ENCODE results near the gene KLHL29.

KLHL29 gene

GRCh38 chr2:23680951-23681350 is 296.0 kb downstream of the KLHL29 start:
- Histone ChIP-seq H3K4me1 (peaks cover 23 to 46% (median 37%) of the 10 kb centered on the region in 10 experiments), H3K36me3 (no peaks in the 10 kb centered on the region; a peak in 1 of 22 replicates), H4K20me1 (peaks cover 0 to 16% (median 0%) of the 10 kb centered on the region in 11 experiments; a peak in 7 of 22 replicates), H3K4me3 (no peak overlapping the region), H3K9ac (no peak overlapping the region), H3K27ac (no peak overlapping the region), H3K27me3 (peaks cover 0 to 7% (median 0%) of the 10 kb centered on the region in 11 experiments; a peak in 2 of 22 replicates), H3K9me3 (replicated peaks in 1 of 11) (peaks cover 0 to 23% (median 7%) of the 10 kb centered on the region in 11 experiments; a peak in 11 of 22 replicates), H3K4me2 (no peak overlapping the region)
- no peak for TF ChIP-seq Cebpa-rat (IDR thresholded peaks at IDR 0.05)

DNA sequence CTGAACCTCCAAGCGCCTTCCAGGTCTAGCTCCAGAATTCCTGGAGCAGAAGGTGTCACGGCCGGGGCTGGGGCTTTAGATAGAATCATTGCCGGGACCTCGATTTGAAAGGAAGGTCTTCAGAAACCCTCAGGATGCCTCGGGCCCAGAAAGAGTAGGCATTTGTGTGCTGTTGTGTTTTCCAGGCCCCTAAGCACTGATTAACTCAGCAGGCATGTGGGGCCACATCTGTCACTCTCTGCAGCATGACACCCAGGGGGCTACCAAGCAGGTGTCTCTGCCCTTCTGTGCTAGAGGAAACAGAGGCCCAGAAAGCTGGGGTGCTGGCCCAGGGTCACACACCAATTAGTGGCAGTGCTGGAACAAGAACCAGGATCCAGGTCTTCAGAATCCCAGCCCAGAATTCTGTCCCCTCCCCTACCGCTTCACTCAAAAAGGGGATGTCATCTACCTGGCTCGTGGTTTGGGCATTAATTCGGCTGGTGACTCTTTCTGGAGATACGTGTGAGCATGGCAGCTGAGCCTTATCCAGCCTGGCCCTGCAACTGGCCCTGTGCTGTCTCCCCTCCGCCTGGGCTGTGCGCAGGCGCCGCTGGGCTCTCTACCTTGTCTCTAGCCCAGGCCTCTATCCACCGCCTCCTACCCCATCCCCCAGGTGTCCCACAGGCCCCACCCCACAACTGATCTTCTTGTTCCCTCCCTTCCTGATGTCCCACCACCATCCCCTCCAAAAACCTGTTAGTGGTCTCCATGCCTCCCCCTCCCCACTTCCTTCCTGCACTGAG is 296.6 kb downstream of the KLHL29 start:
- Histone ChIP-seq H3K27me3 (peaks cover 0 to 7% (median 0%) of the 10 kb centered on the region in 11 experiments; a peak in 2 of 22 replicates), H3K27ac (no peak overlapping the region), H3K9me3 (replicated peaks in 1 of 11) (peaks cover 0 to 23% (median 7%) of the 10 kb centered on the region in 11 experiments; a peak in 11 of 22 replicates), H3K4me3 (no peak overlapping the region), H3K9ac (no peak overlapping the region), H3K36me3 (no peaks in the 10 kb centered on the region; a peak in 1 of 22 replicates), H3K4me1 (peaks cover 23 to 48% (median 39%) of the 10 kb centered on the region in 10 experiments), H4K20me1 (peaks cover 0 to 16% (median 0%) of the 10 kb centered on the region in 11 experiments; a peak in 7 of 22 replicates), H3K4me2 (peak overlapping the region in 8 of 11 experiments; percentile 28 to 81 (median 52); a peak in 11 of 22 replicates)
- TF ChIP-seq Cebpa-rat (IDR thresholded peaks at IDR 0.05) = no peak

DNA sequence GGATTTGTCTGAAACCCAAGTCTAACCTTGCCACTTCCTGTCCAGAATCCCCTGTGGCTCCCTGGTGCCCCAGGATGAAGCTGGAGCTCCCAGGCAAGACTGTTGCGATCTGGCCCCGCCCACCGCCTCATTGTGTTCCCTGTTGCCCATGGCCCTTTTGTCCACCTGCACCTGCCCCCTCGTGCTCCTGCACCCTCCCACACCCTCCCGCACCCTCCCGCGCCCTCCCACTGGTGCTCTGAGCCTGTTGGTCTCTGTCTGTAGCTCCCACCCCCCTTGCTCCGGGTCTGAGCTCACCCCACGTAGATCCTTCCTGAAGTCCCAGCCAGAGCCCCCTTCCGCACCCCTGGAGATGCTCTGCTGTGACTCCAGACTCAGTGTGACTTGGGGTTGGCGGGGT is 297.5 kb downstream of the KLHL29 start:
- Histone ChIP-seq H3K27ac (no peak overlapping the region), H3K4me1 (peaks cover 23 to 56% (median 44%) of the 10 kb centered on the region in 10 experiments), H4K20me1 (peaks cover 0 to 16% (median 0%) of the 10 kb centered on the region in 11 experiments; a peak in 7 of 22 replicates), H3K4me2 (peak overlapping the region in 8 of 11 experiments; percentile 64 to 89 (median 80); a peak in 12 of 22 replicates), H3K27me3 (peaks cover 0 to 7% (median 0%) of the 10 kb centered on the region in 11 experiments; a peak in 2 of 22 replicates), H3K9me3 (replicated peaks in 1 of 11) (peaks cover 0 to 23% (median 7%) of the 10 kb centered on the region in 11 experiments; a peak in 11 of 22 replicates), H3K4me3 (no peak overlapping the region), H3K9ac (no peak overlapping the region), H3K36me3 (no peaks in the 10 kb centered on the region; a peak in 1 of 22 replicates)
- no peak for TF ChIP-seq Cebpa-rat (IDR thresholded peaks at IDR 0.05)

DNA sequence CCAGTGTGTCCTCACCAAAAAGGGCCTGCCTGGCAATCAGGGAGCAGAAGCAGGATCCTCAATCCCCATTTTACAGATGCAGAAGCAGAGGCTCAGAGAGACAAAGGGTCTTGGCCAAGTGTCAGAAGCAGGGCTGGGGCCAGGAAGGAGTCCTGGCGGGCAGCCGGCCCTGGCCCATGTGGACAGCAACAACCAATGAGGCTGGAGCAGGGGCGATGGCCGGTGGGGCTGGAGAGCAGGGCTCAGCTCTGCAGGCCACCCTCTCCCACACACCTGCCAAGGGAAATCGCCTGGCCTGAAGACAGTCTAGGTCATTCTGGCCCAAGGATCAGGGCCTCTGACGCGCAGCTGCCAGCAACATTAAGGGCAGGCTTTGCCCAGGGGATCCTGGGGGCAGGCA is 298.0 kb downstream of the KLHL29 start:
- H3K9me3 ChIP-seq (replicated peaks in 1 of 11) = peaks cover 0 to 19% (median 6%) of the 10 kb centered on the region in 11 experiments; a peak in 11 of 22 replicates
- H3K4me3 ChIP-seq = no peak overlapping the region
- no peak overlapping the region for H3K9ac ChIP-seq
- H3K4me2 ChIP-seq = peak overlapping the region in 10 of 11 experiments; percentile 64 to 89 (median 80); a peak in 19 of 22 replicates
- no peak for TF ChIP-seq Cebpa-rat (IDR thresholded peaks at IDR 0.05)
- peaks cover 0 to 7% (median 0%) of the 10 kb centered on the region in 11 experiments; a peak in 2 of 22 replicates for H3K27me3 ChIP-seq
- H4K20me1 ChIP-seq = peaks cover 0 to 16% (median 0%) of the 10 kb centered on the region in 11 experiments; a peak in 8 of 22 replicates
- H3K4me1 ChIP-seq = peaks cover 23 to 57% (median 45%) of the 10 kb centered on the region in 10 experiments
- H3K36me3 ChIP-seq = no peaks in the 10 kb centered on the region; a peak in 1 of 22 replicates
- no peak overlapping the region; a peak in 1 of 22 replicates for H3K27ac ChIP-seq

DNA sequence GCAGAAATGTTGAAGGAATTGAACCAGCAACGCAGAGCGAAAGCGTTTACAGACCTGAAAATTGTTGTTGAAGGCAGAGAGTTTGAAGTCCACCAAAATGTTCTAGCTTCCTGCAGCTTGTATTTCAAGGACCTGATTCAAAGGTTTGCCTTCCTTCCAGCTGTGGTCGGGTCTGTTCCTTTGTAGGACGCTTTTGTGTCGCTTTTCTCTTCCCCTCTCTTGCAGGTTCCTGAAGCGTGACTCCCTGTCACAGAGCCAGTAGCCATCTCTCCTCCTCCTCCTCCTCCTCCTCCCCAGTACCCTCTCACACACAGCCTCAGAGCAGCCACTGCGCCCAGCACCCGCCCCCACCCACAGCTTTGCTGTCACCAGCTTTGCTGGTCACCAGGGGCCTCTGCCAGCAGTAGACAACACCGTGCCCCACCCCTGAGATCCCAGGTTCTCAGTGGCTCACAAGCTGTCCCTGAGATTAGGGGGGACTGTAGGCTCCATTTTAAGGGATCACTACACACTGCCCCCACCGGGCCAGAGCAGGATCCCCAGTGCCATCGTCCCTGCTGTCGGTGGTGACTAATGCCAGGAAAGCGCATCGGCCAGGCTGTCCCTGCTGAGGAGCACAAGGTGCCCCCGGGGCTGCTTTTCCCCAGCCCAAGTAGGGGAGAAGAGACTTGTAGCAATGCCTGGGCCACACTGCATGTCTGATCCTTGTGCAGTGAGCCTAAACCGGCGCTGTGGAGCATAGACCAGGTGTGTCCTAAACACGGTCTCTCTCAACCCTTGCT is 299.6 kb downstream of the KLHL29 start:
- Histone ChIP-seq H3K9ac (peak overlapping the region in 5 of 11 experiments; percentile 17 to 33 (median 19); a peak in 3 of 22 replicates), H3K4me3 (peak overlapping the region in 1 of 10 experiments; percentile 22; a peak in 1 of 20 replicates), H3K4me1 (peaks cover 23 to 68% (median 56%) of the 10 kb centered on the region in 10 experiments), H3K36me3 (no peaks in the 10 kb centered on the region), H3K4me2 (peak overlapping the region; percentile 64 to 89 (median 80)), H3K27me3 (peaks cover 0 to 7% (median 0%) of the 10 kb centered on the region in 11 experiments; a peak in 2 of 22 replicates), H3K27ac (peak overlapping the region in 2 of 11 experiments; percentile 12 to 30; a peak in 2 of 22 replicates), H4K20me1 (peaks cover 0 to 26% (median 0%) of the 10 kb centered on the region in 11 experiments; a peak in 8 of 22 replicates), H3K9me3 (replicated peaks in 1 of 11) (peaks cover 0 to 4% (median 0%) of the 10 kb centered on the region in 11 experiments; a peak in 1 of 22 replicates)
- TF ChIP-seq Cebpa-rat (IDR thresholded peaks at IDR 0.05) = no peak

DNA sequence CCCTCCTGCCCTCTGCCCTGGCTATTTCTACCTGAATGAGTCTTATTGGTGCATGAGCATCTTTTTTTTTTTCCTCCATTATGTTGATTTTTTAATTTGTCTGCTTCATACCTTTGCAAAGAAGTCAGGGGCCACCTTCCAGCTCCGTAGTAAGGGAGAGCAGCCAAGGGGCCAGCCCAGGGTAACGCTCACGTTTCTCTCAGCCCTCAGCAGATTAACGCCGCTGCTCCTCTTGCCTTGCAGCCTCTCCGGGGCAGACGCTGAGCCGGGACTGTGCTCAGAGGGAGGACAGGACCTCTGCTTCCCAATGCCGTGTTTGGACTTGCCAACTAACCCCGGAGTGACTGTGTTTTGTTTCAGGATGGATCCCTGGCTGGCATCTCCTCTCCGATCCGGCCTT is 300.2 kb downstream of the KLHL29 start:
- Histone ChIP-seq H4K20me1 (peaks cover 0 to 32% (median 0%) of the 10 kb centered on the region in 11 experiments; a peak in 8 of 22 replicates), H3K36me3 (no peaks in the 10 kb centered on the region), H3K9me3 (replicated peaks in 1 of 11) (no peaks in the 10 kb centered on the region), H3K4me1 (peaks cover 23 to 68% (median 56%) of the 10 kb centered on the region in 10 experiments), H3K27ac (no peak overlapping the region), H3K9ac (peak overlapping the region in 2 of 11 experiments; percentile 18 to 33; a peak in 2 of 22 replicates), H3K4me3 (no peak overlapping the region), H3K4me2 (peak overlapping the region; percentile 64 to 89 (median 80)), H3K27me3 (peaks cover 0 to 7% (median 0%) of the 10 kb centered on the region in 11 experiments; a peak in 2 of 22 replicates)
- no peak for TF ChIP-seq Cebpa-rat (IDR thresholded peaks at IDR 0.05)

GRCh38 chr2:23685706-23686105 is 300.7 kb downstream of the KLHL29 start:
- peaks cover 23 to 68% (median 56%) of the 10 kb centered on the region in 10 experiments for H3K4me1 ChIP-seq
- H3K4me2 ChIP-seq = peak overlapping the region in 8 of 11 experiments; percentile 64 to 89 (median 80); a peak in 11 of 22 replicates
- H3K27ac ChIP-seq = no peak overlapping the region

More at GRCh38 chr2:23685706-23686105, 300.7 kb downstream of the KLHL29 start:
- Histone ChIP-seq H3K9ac (no peak overlapping the region), H3K36me3 (no peaks in the 10 kb centered on the region), H3K9me3 (replicated peaks in 1 of 11) (no peaks in the 10 kb centered on the region), H3K27me3 (peaks cover 0 to 7% (median 0%) of the 10 kb centered on the region in 11 experiments; a peak in 2 of 22 replicates), H3K4me3 (no peak overlapping the region), H4K20me1 (peaks cover 0 to 38% (median 0%) of the 10 kb centered on the region in 11 experiments; a peak in 8 of 22 replicates)
- no peak for TF ChIP-seq Cebpa-rat (IDR thresholded peaks at IDR 0.05)

All from BLaER1 treated with 17β-estradiol and CSF1 and Interleukin-3, amounts not matched to agents 10 nM and 100 nM (cell line).